ENCODE measurements around the gene TEX101.

Gene TEX101

GRCh38 chr19:43452582-43452981 is 37.9 kb downstream of the TEX101 start:
- no peak for DNase-seq

DNA sequence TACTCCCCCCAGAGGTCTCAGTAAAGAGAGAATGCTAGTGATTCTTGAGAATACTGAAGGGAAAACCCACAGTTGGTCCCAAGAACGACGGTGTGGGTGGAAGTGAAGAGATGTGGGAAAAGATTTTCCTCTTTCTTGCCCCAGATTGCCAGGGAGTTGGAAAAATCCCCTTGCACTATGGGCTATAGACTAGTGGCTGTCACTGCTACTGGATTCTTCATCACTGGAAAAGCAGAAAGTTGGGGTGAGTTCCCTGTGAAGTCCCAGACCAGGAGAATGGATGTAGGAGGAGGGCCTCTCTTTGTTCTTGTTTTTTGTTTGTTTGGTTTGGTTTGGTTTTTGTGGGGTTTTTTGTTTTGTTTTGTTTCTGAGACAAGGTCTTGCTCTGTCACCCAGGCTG is 39.3 kb downstream of the TEX101 start:
- no peak for DNase-seq

GRCh38 chr19:43455321-43456113 is 40.8 kb downstream of the TEX101 start:
- no peak for DNase-seq

GRCh38 chr19:43457809-43458208 is 43.1 kb downstream of the TEX101 start:
- no peak for DNase-seq

DNA sequence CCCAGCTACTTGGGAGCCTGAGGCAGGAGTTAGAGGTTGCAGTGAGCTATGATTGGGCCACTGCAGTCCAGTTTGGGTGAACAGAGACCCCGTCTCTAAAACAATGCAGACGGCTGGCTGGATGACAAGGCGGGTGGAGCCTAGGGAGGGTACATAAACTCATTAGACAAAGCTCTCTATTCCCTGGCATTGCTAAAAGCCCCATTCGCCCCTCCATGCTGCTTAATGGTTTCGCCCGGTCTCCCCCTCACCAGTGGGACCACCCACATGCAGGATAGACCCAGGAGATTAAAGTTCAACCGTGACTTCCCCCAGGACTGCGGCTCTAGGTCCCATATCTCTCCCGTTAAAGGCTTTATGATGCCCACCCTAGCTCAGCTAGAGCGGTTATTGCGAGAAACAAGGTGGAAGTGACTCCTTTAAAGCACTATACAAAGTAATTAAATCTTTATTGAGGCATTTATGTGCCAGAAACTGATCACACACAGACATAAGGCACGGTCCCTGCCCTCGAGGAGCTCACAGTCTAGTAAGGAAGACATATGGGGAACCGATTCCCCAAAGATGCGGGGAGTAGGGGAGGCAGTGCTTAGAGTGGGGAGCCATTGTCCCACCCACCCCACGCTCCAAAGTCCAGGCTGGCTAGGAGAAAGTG is 45.8 kb downstream of the TEX101 start:
- DNase-seq, result no peak

- DNase-seq, result no peak
These were observed 46.6 kb downstream of the TEX101 start for GRCh38 chr19:43461303-43461702.

- no peak for DNase-seq
These were observed 47.7 kb downstream of the TEX101 start for GRCh38 chr19:43462383-43462782.

GRCh38 chr19:43462785-43463380 is 48.2 kb downstream of the TEX101 start:
- no peak for DNase-seq

- DNase-seq, result peak; percentile 99
These were observed 48.9 kb downstream of the TEX101 start for GRCh38 chr19:43463381-43464133.

- DNase-seq, result peak; percentile 88
These were observed 49.6 kb downstream of the TEX101 start for GRCh38 chr19:43464134-43464775.

- DNase-seq, result no peak
These were observed 50.9 kb downstream of the TEX101 start, which contains the start of gene LYPD3 for GRCh38 chr19:43465468-43466120. TSS of gene LYPD3 (minus strand) at chr19:43465608. CDS start at chr19:43465571, 37 bp downstream.

- DNase-seq, result no peak
These were observed 52.1 kb downstream of the TEX101 start for GRCh38 chr19:43466793-43467192.

DNA sequence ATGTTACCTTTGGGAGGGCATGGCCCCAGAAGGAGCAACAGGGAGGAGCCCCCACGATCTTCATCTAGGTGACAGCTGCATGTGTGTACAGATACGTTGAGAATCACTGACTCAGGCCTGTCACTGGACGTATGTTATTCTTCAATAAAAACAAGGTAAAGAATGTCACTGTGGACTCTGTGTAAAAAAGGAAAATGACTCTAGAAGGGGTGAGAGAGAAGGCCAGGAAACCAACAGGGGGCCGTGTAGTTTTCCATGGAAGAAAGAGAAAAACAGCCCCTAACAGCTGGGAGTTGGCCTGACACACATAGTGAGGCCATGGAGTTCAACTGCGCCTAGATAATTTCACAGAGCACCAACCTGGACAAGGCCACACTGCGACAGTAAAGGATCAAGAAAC is 52.6 kb downstream of the TEX101 start:
- DNase-seq, result no peak

DNA sequence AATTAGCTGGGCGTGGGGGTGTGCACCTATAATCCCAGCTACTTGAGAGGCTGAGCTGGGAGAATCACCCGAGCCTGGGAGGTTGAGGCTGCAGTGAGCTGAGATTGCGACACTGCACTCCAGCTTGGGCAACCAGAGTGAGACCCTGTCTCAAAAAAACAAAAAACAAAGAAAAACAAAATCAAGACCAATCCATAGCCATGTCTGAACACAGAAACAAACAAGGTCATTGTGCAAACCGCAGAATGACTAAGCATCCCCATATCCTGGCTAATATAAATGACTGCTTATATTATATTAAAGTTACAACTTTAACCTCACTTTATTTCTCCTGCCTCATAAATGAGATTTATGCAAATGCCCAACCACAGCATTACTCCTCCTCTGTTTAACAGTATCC is 53.0 kb downstream of the TEX101 start:
- no peak for DNase-seq
